Glutamatergic neuron (in vitro differentiated cells): ENCODE data around the gene S100A12. TPM values are rescaled to one million over a fixed set of nuclear protein-coding genes. Genes with fewer than 3 reads are reported as not detected.

ENCODE experiments used
- DNase-seq: peaks from one replicate; pipeline ENCODE4 v3.0.0; 2022
- H3K27ac Mint-ChIP-seq: one replicate; pipeline ENCODE4 v1.8.0; 2020; ENCODE audit warnings: mild to moderate bottlenecking, mixed read lengths, inconsistent platforms; ENCODE audit not compliant: unreplicated experiment
- H3K27me3 Mint-ChIP-seq: one replicate; pipeline ENCODE4 v1.8.0; 2020; ENCODE audit warnings: mild to moderate bottlenecking, moderate library complexity, mixed read lengths, inconsistent platforms; ENCODE audit not compliant: unreplicated experiment
- H3K36me3 Mint-ChIP-seq: one replicate; pipeline ENCODE4 v1.8.0; 2020; ENCODE audit warnings: mild to moderate bottlenecking, mixed read lengths, inconsistent platforms; ENCODE audit not compliant: unreplicated experiment
- H3K4me1 Mint-ChIP-seq: one replicate; pipeline ENCODE4 v1.8.0; 2020; ENCODE audit warnings: mild to moderate bottlenecking, low read depth, mixed read lengths, inconsistent platforms; ENCODE audit not compliant: unreplicated experiment
- H3K4me3 Mint-ChIP-seq: one replicate; pipeline ENCODE4 v1.8.0; 2020; ENCODE audit warnings: mild to moderate bottlenecking, mixed read lengths, inconsistent platforms; ENCODE audit not compliant: unreplicated experiment
- H3K9me3 Mint-ChIP-seq: one replicate; pipeline ENCODE4 v1.8.0; 2020; ENCODE audit warnings: mild to moderate bottlenecking, moderate library complexity, mixed read lengths, inconsistent platforms; ENCODE audit not compliant: unreplicated experiment
- total RNA-seq: library from RNA; stranded (reverse); fragmentation: NEBNext Ultra II Directional; extraction: Animal tissue kit (Norgen Biotek cat#: 25700); gene quantifications from one replicate; pipeline ENCODE4 v1.2.1, GENCODE V29; 2021; ENCODE audit not compliant: unreplicated experiment
- TF ChIP-seq, protein P1 (sequence below): fragments of 200-600 bp; sonication (generic); IDR thresholded peaks from one replicate; pipeline ENCODE4 v1.5.0; 2021; ENCODE audit not compliant: partially characterized antibody, unreplicated experiment

S100A12 gene
- total RNA-seq, 1 donor from 2014 or later, result not detected

DNA sequence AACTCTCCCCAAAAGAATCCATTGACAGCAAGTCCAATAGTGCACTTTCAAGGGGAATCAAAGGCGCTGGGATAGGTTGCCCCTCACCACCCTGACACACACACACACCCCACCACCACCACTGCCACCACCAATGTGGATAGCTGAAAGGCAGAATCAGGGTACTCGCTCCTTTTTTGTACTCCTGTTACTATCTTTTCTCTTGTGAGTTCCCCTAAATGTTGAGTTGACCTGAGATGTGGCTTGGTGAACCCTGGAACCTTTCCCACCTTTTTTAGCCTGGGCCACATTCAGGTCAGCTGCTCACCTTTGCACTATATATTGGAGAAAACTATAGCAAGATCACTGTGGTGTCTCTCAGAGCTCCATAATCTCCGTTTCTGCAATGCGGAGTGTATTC is 11.6 kb upstream of the S100A12 start:
- Mint-ChIP-seq H3K4me3 (no peak overlapping the region), H3K9me3 (peaks cover 2% of the 10 kb centered on the region), H3K4me1 (peaks cover 11% of the 10 kb centered on the region), H3K36me3 (peaks cover 11% of the 10 kb centered on the region), H3K27ac (peak overlapping the region; percentile 23), H3K27me3 (peaks cover 7% of the 10 kb centered on the region)
- TF ChIP-seq, protein P1, sequence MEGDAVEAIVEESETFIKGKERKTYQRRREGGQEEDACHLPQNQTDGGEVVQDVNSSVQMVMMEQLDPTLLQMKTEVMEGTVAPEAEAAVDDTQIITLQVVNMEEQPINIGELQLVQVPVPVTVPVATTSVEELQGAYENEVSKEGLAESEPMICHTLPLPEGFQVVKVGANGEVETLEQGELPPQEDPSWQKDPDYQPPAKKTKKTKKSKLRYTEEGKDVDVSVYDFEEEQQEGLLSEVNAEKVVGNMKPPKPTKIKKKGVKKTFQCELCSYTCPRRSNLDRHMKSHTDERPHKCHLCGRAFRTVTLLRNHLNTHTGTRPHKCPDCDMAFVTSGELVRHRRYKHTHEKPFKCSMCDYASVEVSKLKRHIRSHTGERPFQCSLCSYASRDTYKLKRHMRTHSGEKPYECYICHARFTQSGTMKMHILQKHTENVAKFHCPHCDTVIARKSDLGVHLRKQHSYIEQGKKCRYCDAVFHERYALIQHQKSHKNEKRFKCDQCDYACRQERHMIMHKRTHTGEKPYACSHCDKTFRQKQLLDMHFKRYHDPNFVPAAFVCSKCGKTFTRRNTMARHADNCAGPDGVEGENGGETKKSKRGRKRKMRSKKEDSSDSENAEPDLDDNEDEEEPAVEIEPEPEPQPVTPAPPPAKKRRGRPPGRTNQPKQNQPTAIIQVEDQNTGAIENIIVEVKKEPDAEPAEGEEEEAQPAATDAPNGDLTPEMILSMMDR, result no peak
- no peak for DNase-seq

GRCh38 chr1:153386500-153386901 is 11.1 kb upstream of the S100A12 start:
- H3K36me3 Mint-ChIP-seq, result peaks cover 15% of the 10 kb centered on the region
- peaks cover 2% of the 10 kb centered on the region for H3K9me3 Mint-ChIP-seq
- DNase-seq, result no peak
- H3K4me3 Mint-ChIP-seq, result no peak overlapping the region
- H3K4me1 Mint-ChIP-seq, result peaks cover 11% of the 10 kb centered on the region
- H3K27ac Mint-ChIP-seq, result peak overlapping the region; percentile 20
- TF ChIP-seq, protein P1, result no peak
- H3K27me3 Mint-ChIP-seq, result peaks cover 7% of the 10 kb centered on the region

GRCh38 chr1:153384958-153385580 is 9.6 kb upstream of the S100A12 start:
- Mint-ChIP-seq H3K9me3 (peaks cover 2% of the 10 kb centered on the region), H3K4me1 (peaks cover 11% of the 10 kb centered on the region), H3K36me3 (peaks cover 20% of the 10 kb centered on the region), H3K27ac (no peak overlapping the region), H3K27me3 (peaks cover 7% of the 10 kb centered on the region), H3K4me3 (no peak overlapping the region)
- TF ChIP-seq, protein P1, result no peak
- DNase-seq, result no peak

DNA sequence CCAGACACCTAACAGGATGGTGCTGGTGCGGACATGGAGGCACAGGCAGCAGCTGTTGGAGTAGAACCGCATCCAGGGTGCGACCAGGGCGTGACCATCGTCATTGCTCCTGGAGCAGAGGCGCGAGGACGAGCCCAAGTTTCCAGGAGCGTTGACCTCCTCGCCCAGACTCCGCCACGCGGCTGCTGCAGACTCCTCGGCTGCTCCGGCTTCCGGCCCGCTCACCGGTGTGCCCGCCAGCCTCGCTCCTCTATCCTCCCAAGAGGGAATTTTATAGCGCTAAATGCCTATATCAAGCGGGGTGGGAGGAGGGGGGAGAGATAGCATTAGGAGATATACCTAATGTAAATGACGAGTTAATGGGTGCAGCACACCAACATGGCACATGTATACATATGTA is 5.3 kb upstream of the S100A12 start:
- Mint-ChIP-seq H3K36me3 (peaks cover 20% of the 10 kb centered on the region), H3K27ac (no peak overlapping the region), H3K4me1 (peaks cover 3% of the 10 kb centered on the region), H3K27me3 (peaks cover 2% of the 10 kb centered on the region), H3K4me3 (no peak overlapping the region), H3K9me3 (peaks cover 2% of the 10 kb centered on the region)
- TF ChIP-seq, protein P1, result no peak
- no peak for DNase-seq

DNA sequence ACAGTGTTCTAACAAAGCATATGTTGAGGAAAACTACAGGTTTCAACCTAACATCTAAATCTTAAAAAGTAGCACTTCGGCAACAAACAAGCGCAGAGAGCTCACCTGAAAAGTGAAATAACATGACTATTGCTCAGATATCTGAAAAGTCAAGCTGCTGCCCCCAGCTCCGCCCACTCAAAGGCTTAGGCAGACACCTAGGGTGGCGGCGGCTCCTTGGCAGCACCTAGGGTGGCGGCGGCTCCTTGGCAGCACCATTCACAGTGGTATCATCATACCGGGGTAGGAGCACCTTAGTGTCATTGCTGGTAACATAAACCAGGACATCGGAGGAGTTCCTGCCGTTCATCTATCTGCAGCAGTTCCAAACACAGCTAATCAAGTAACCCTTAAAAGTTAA is 4.2 kb upstream of the S100A12 start:
- peaks cover 2% of the 10 kb centered on the region for H3K27me3 Mint-ChIP-seq
- H3K36me3 Mint-ChIP-seq, result peaks cover 20% of the 10 kb centered on the region
- no peak for DNase-seq

More for the DNA sequence above, 4.2 kb upstream of the S100A12 start:
- H3K4me3 Mint-ChIP-seq, result no peak overlapping the region
- TF ChIP-seq, protein P1, result no peak
- H3K4me1 Mint-ChIP-seq, result no peaks in the 10 kb centered on the region
- H3K9me3 Mint-ChIP-seq, result peaks cover 2% of the 10 kb centered on the region
- no peak overlapping the region for H3K27ac Mint-ChIP-seq
